ENCODE measurements around the gene EPB41L1. TPM values are rescaled to one million over a fixed set of nuclear protein-coding genes. Genes with fewer than 3 reads are reported as not detected.

Gene EPB41L1
- total and polyA plus RNA-seq, 4 donors = 13.5 to 61.9 (median 32.8) TPM

DNA sequence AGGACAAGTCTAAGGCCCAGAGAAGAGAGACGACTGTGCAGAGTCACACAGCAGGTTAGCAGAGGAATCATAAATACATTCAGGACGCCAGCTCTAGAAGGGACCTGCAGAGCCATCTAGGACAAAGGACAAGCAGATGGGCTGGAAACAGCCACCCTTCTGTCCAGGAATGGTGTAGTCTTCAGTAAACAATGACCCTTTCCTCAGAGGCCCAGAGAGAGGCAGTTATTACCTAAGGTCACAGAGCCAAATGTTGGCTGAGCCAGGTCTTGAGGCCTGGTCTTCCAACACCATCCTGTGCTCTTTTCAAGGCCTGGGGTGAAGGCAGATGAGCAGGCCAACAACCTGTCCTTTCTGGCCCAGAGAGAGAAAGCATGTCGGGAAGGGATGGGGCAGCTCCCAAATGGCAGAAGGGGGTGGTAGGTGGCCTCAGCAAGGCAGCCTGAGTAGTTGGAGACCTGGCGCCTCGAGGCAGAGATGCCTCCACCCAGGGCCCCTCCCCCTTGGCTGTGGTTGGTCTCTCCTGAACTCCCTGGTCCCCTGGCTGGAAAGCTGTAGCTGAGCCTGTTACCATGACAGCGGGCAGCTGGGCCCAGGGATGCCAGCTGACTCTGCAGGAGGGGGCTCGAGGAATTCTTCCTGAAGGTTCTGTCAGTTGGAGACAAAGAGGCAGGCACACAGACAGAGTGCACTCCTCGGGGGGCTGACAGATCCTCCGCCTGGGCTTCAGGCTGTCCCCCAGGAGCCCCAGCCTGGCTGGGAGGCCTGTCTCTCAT, 24.8 kb downstream of the EPB41L1 start:
- Histone ChIP-seq H3K9ac (ENCODE audit: insufficient read depth in 1 of 2, low read length in 2 of 2) (no peak overlapping the region), H3K9me3 (ENCODE audit: control insufficient read depth in 4 of 4, insufficient read depth in 3 of 4, low read length in 3 of 4) (no peaks in the 10 kb centered on the region), H3K36me3 (ENCODE audit: control insufficient read depth in 4 of 4, insufficient read depth in 4 of 4, low read length in 4 of 4) (peaks cover 0 to 28% (median 7%) of the 10 kb centered on the region in 4 donors), H3K27ac (ENCODE audit: low read depth in 1 of 2, low read length in 1 of 2) (no peak overlapping the region), H3K4me1 (ENCODE audit: control insufficient read depth in 5 of 5, insufficient read depth in 5 of 5, low read length in 5 of 5) (no peaks in the 10 kb centered on the region), H3K27me3 (ENCODE audit: control insufficient read depth in 3 of 3, insufficient read depth in 3 of 3, low read length in 2 of 3) (no peaks in the 10 kb centered on the region), H3K4me3 (no peak overlapping the region)
- 90 to 91% methylated on average over 9 of the region's 9 CpGs for WGBS, 2 donors
- no peak for DNase-seq
- TF ChIP-seq, protein P1, sequence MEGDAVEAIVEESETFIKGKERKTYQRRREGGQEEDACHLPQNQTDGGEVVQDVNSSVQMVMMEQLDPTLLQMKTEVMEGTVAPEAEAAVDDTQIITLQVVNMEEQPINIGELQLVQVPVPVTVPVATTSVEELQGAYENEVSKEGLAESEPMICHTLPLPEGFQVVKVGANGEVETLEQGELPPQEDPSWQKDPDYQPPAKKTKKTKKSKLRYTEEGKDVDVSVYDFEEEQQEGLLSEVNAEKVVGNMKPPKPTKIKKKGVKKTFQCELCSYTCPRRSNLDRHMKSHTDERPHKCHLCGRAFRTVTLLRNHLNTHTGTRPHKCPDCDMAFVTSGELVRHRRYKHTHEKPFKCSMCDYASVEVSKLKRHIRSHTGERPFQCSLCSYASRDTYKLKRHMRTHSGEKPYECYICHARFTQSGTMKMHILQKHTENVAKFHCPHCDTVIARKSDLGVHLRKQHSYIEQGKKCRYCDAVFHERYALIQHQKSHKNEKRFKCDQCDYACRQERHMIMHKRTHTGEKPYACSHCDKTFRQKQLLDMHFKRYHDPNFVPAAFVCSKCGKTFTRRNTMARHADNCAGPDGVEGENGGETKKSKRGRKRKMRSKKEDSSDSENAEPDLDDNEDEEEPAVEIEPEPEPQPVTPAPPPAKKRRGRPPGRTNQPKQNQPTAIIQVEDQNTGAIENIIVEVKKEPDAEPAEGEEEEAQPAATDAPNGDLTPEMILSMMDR (IDR thresholded peaks at IDR 0.05; ENCODE audit: control extremely low read depth, extremely low read depth) = no peak
- no peak for ATAC-seq (ENCODE audit: insufficient read depth, low FRiP score)

DNA sequence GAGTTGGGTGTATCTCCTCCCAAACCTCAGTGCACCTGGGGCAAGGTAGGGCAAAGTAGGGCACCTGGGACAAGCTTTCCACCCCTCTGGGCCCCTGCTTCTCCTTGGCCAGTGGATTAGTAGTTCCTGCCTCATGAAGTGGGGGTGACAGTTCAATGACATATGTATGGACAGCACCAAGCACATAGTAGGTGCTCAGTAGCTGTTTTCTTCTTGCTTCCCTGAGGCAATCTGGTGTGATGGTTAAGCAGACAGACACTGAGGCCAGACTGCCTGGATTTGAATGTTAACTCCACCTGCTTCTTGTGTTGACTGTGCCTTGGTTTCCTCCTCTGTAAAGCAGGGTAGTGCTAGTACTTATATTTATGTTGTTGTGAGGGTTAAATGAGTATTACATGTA, 25.8 kb downstream of the EPB41L1 start:
- H3K27ac ChIP-seq (ENCODE audit: low read depth in 1 of 2, low read length in 1 of 2) = no peak overlapping the region
- ATAC-seq (ENCODE audit: insufficient read depth, low FRiP score) (no peak), DNase-seq (no peak)
- H3K4me3 ChIP-seq = no peak overlapping the region
- no peaks in the 10 kb centered on the region for H3K27me3 ChIP-seq (ENCODE audit: control insufficient read depth in 3 of 3, insufficient read depth in 3 of 3, low read length in 2 of 3)
- H3K9me3 ChIP-seq (ENCODE audit: control insufficient read depth in 4 of 4, insufficient read depth in 3 of 4, low read length in 3 of 4) = no peaks in the 10 kb centered on the region
- no peaks in the 10 kb centered on the region for H3K4me1 ChIP-seq (ENCODE audit: control insufficient read depth in 5 of 5, insufficient read depth in 5 of 5, low read length in 5 of 5)
- no peak overlapping the region for H3K9ac ChIP-seq (ENCODE audit: insufficient read depth in 1 of 2, low read length in 2 of 2)
- H3K36me3 ChIP-seq (ENCODE audit: control insufficient read depth in 4 of 4, insufficient read depth in 4 of 4, low read length in 4 of 4) = peaks cover 0 to 31% (median 7%) of the 10 kb centered on the region in 4 donors
- TF ChIP-seq, protein P1 (IDR thresholded peaks at IDR 0.05; ENCODE audit: control extremely low read depth, extremely low read depth) = no peak

DNA sequence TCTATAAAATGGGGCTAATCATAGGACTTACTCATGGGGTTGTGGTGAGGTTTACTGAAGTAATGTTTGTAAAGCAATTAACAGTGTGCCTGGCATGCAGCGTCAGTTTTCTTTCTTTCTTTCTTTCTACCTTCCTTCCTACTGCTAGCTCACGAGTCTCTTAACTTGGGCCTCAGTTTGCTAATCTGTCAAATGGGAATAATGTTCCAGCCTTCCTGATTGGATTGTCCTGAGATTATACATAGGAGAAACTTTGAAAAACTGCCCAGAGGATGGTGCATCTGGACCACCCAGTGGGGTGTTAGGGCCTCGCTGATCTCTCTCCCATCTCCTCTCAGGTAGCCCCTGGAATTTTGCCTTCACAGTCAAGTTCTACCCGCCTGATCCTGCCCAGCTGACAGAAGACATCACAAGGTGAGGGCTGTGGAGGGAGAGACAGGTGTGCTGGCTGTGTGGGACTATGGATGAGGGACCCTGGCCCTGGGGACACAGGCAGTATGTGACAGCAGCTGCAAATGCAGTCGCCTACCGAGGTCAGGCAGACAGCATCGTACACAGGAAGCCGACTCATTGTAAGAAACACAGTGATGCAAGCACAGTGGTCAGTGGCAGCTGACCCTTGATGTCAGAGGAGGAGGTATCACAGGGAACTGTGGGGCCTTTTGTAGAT, 27.5 kb downstream of the EPB41L1 start:
- no peak overlapping the region for H3K27ac ChIP-seq (ENCODE audit: low read depth in 1 of 2, low read length in 1 of 2)
- DNase-seq (no peak), ATAC-seq (ENCODE audit: insufficient read depth, low FRiP score) (no peak)
- H3K9ac ChIP-seq (ENCODE audit: insufficient read depth in 1 of 2, low read length in 2 of 2) = no peak overlapping the region
- H3K9me3 ChIP-seq (ENCODE audit: control insufficient read depth in 4 of 4, insufficient read depth in 3 of 4, low read length in 3 of 4) = no peaks in the 10 kb centered on the region
- 71 to 79% methylated on average over 8 of the region's 8 CpGs for WGBS, 2 donors
- TF ChIP-seq, protein P1 (IDR thresholded peaks at IDR 0.05; ENCODE audit: control extremely low read depth, extremely low read depth) = no peak
- H3K4me1 ChIP-seq (ENCODE audit: control insufficient read depth in 5 of 5, insufficient read depth in 5 of 5, low read length in 5 of 5) = no peaks in the 10 kb centered on the region
- no peak overlapping the region for H3K4me3 ChIP-seq
- H3K27me3 ChIP-seq (ENCODE audit: control insufficient read depth in 3 of 3, insufficient read depth in 3 of 3, low read length in 2 of 3) = no peaks in the 10 kb centered on the region
- H3K36me3 ChIP-seq (ENCODE audit: control insufficient read depth in 4 of 4, insufficient read depth in 4 of 4, low read length in 4 of 4) = peaks cover 0 to 33% (median 6%) of the 10 kb centered on the region in 4 donors

All from lung (tissue), 12 donors.